HG03097 (cell line): ENCODE data around the gene BEST4.
A peak's percentile ranks its signal among the peaks of the same experiment; 100 is the strongest.
"Not testable (repeated sequence)": the region's sequence is repeated elsewhere in the genome, so short reads cannot be mapped to it uniquely, and the experiment has no call there.

ENCODE experiments used
- ATAC-seq: cut with Tn5 transposase; IDR thresholded peaks from one replicate; pipeline ENCODE4 v1.9.1; 2021; ENCODE audit not compliant: unreplicated experiment, low FRiP score

BEST4 gene

GRCh38 chr1:44778705-44779576, 9.0 kb downstream of the BEST4 start:
- no peak for ATAC-seq

DNA sequence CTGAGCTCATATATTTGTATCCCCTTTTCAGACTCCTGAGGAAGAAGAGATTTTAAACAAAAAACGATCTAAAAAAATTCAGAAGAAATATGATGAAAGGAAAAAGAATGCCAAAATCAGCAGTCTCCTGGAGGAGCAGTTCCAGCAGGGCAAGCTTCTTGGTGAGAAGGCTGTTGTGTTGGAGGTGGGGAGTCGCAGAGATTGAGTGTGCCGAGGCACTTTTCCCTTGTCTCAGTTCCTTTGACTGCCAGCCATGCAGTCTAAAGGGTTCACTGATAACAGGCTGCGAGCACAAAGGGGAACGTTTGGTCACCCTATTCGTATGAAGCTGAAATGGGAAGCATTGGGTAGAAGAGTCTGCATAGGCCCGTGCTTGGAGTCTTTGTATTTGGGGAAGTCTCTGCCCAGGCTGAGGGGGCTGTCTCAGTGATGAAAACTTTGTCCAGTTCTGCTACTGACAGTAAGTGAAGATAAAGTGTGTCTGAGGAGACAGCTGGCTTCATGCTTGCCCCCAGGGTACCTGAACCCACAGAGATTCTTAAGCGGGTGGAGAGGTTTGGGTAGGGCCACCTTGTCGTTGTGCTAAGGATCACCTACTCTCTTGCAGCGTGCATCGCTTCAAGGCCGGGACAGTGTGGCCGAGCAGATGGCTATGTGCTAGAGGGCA, 9.9 kb downstream of the BEST4 start:
- ATAC-seq: no peak

- no peak for ATAC-seq
These were observed 10.4 kb downstream of the BEST4 start for GRCh38 chr1:44777547-44777946.

DNA sequence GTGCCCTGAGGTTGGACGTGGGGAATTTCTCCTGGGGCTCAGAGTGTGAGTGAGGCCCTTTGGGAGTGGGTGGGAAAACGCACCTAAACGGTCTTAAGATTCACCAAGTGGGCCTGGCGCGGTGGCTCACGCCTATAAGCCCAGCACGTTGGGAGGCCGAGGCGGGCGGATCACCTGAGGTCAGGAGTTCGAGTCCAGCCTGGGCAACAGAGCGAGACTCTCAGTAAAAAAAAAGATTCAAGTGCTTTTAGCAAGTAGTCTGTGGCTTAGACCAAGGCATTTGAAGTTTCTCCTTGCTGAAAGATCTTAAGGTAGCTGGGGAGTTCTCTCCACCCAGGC, 11.3 kb downstream of the BEST4 start:
- no peak for ATAC-seq

GRCh38 chr1:44775930-44776729, 11.8 kb downstream of the BEST4 start:
- ATAC-seq: peak; percentile 19

DNA sequence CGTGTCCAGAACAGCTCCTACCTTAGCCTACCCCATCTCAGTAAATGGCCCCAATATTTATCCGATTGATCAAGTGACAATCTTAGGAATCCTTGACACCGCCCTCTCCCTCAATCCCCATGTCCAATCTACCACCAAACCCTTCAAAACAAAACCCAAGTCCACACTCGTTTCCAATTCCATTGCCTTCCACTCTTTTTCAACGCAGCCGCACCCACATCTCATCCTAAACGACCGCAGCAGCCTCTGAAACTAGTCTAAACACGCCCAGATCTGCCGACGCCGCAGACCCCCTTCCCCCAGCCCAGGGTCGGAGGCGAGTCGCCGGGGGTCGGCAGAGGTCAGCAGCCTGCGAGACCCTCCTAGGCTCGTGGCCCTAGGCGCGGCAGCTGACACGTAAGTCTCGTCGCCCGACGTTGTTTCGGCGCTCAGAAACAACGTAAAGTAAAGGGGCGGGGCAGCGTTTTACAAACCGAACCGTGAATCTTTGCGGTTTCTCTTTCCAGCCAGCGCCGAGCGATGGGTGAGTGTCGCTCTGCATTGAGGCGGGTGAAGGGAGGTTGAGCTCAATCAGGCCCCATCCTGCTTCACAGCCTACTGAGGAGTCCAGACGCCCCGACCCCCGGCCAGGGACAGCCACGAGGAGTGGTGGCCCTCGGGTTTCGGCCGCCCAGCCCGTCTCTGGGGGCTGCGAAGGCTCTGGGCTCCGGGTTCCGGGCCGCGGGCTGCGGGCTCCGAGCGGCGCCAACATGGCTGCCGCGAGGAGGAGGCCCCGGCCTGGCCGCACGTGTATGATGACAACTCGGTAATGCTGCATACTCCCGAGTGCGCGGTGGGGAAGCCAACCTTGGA, 12.7 kb downstream of the BEST4 start, which contains the start of gene RPS8:
Gene RPS8 (plus strand): TSS at position 463 of the 852 bp plus-strand sequence. CDS start 57 bp downstream, at position 520.
- peak; percentile 58 for ATAC-seq

DNA sequence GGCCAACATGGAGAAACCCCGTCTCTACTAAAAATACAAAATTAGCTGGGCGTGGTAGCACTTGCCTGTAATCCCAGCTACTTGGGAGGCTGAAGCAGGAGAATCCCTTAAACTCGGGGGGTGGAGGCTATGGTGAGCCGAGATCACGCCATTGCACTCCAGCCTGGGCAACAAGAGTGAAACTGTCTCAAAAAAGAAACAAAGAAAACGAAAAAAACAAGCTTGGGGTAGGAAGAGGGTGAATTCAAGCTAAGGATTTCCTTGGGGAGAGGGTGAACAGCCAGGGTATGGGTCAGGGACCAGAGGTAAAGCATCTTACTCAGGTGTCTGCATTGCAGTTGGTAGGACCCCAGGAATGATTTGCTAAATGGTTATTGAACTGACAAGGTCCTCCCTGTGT, 21.5 kb downstream of the BEST4 start:
- not testable (repeated sequence) for ATAC-seq

- ATAC-seq: no peak
These were observed 27.1 kb downstream of the BEST4 start for GRCh38 chr1:44760876-44761275.

DNA sequence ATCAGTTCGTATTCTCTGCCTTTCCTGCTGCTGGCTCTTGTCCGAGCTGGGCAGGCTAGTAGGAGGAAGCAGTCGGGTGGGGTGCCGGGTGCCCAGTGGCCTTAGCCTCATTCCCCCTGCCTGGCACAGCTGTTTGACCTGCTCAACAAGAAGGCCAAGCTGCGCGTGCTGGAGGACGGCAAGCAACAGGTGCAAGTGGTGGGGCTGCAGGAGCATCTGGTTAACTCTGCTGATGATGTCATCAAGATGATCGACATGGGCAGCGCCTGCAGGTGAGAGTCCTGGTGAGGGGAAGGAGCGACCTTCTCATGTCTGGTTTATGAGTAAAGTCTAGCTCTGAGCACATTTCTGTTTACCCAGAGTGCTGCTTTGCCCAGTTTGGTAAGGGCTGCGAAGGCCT, 28.9 kb downstream of the BEST4 start:
- no peak for ATAC-seq

DNA sequence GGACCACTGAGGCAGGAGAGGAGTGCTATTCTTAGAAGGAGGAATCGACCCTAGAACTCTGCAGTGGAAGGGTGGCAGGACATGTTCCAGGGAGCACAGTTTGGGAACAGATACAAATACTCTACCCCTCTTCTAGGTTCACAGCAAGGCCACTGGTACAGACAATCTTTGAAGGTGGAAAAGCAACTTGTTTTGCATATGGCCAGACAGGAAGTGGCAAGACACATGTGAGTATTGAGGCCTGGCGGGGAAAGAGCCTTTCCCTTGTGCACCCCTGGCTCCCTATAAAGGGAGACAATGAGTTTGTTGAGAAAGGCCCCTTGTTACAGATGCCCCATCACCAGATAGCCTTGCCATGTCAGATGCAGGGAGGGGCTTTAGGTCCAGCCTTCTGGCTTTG, 30.6 kb downstream of the BEST4 start:
- ATAC-seq: no peak

DNA sequence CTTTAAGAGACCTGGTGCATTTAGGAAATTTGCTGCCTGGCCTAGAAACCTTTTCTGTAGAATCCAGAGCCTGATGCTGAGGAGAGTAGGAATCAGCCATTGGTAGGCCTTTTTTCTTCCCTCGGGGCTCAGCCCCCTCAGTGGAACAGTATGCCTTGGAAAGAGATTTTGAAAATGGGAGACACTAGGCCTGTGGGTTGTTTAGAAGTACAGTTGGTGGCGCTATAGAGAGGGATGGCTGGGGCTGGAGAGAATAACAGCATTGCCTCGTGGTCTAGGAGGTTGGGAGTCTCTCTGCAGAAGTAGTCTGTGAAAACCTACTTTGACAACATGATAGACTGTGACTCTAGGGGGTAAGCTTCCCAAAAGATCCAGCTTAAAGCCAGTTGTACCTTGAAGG, 40.1 kb downstream of the BEST4 start:
- ATAC-seq: no peak

DNA sequence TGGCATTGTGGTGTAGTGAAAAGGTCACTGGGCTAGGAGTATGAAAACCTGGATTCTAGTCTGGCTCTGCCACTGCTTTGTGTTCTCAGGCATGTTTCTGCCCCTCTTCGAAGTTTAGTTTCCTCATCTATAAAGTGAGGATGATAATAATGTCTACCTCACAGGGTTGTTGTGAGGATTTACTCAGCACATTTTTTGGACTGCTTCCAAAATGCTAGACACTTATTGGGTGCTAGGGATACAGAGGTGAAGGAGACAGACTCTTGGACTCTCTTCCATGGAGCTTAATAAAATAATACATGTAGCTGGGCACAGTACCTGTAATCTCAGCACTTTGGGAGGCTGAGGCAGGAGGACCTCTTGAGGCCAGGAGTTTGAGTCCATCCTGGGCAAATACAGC, 44.8 kb downstream of the BEST4 start:
- no peak for ATAC-seq

DNA sequence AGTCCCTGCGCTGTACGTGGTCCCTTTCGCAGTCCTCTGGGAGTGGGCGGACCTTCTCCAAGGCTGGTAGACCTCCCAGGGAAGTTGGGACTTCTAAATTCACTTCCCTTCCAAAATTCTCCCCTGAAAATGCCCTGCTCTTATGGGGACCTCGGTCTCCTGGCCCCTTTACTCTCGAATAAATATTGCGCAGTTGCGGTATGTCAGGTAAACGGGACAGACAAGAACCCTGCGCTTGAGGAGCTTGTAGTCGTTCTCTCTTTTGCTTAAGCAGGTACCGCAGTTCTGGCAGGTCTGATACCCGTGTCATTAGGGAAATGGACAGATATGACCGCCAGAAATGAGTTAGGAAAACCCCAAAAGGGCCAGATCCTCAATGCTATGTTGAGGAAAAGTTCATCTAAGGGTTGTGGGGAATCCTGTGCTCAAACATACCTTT, 47.8 kb downstream of the BEST4 start:
- ATAC-seq: no peak

DNA sequence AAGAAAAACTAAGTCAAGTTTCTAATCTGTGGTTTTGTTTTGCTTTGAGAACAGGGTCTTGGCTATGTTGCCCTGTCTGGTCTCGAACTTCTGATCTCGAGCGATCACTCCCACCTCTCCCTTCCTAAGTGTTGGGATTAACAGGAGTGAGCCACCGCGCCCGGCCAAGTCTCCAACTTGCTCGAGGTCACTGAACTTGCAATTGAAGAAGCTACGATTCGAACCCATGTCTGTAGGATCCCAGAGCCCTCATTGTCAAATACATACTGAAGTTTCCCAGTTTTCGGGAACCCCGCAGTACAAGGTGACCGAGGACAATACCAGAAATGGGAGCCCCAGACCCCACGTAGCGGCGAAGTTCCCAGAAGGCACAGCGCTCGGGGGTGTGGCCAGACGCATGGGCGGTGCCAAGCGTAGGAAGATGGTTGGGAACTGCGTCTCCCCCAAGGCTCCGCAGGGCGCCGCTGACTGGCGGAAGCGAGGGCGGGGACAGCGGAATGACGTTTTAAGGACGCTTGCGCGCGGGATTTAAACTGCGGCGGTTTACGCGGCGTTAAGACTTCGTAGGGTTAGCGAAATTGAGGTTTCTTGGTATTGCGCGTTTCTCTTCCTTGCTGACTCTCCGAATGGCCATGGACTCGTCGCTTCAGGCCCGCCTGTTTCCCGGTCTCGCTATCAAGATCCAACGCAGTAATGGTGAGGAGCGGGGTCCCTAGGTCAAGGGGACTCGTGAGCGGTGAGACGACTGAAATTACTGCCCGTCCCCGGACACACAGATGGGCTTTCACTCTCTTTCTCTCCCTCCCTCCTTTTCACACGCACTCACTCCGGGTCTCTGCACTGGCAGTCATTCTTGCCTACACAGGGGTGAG, 48.4 kb downstream of the BEST4 start, which contains the start of gene KIF2C:
Gene KIF2C (plus strand): TSS at position 531 of the 872 bp plus-strand sequence. CDS start 96 bp downstream, at position 627.
- ATAC-seq: peak; percentile 87

GRCh38 chr1:44738953-44739306, 49.0 kb downstream of the BEST4 start:
- not testable (repeated sequence) for ATAC-seq

DNA sequence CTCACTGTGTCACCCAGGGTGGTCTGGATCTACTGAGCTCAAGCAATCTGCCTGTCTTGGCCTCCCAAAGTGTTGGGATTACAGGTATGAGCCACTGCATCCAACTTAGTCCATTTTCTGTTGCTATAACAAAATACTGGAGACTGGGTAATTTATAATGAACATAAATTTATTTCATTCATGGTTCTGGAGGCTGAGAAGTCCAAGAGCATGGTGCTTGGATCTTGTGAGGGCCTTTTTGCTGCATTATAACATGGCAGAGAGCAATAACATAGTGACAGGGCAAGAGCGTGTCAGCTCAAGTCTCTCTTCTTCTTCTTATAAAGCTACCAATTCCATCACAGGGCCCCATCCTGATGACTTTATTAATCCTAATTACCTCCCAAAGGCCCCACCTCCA, 52.0 kb downstream of the BEST4 start:
- ATAC-seq: no peak

DNA sequence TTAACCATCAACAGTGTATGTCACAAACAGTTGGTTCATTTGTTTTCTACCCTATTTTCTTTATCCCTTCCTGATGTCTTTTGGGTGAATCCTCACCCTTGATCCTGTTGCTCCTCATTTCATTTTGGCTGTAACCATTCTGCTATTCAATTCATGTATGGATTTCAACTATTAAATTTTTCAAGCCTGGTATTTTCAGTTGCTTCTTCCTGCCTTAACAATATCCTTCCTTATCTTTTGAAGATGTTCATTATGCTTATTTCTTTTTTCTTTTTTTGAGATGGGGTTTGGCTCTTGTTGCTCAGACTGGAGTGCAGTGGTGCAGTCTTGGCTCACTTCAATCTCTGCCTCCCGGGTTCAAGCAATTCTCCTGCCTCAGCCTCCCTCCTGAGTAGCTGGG, 54.2 kb downstream of the BEST4 start:
- ATAC-seq: no peak
